Activated T-helper 9 cell treated with anti-CD3 and anti-CD28 coated beads, Interleukin-2, amount 50 U/mL, for 16 hours (primary cell): ENCODE results near the gene DGAT2.

Experiments used
- DNase-seq: peaks from one replicate; pipeline ENCODE4 v3.0.0-alpha.2; 2020; ENCODE audit warnings: low read depth

Gene DGAT2

DNA sequence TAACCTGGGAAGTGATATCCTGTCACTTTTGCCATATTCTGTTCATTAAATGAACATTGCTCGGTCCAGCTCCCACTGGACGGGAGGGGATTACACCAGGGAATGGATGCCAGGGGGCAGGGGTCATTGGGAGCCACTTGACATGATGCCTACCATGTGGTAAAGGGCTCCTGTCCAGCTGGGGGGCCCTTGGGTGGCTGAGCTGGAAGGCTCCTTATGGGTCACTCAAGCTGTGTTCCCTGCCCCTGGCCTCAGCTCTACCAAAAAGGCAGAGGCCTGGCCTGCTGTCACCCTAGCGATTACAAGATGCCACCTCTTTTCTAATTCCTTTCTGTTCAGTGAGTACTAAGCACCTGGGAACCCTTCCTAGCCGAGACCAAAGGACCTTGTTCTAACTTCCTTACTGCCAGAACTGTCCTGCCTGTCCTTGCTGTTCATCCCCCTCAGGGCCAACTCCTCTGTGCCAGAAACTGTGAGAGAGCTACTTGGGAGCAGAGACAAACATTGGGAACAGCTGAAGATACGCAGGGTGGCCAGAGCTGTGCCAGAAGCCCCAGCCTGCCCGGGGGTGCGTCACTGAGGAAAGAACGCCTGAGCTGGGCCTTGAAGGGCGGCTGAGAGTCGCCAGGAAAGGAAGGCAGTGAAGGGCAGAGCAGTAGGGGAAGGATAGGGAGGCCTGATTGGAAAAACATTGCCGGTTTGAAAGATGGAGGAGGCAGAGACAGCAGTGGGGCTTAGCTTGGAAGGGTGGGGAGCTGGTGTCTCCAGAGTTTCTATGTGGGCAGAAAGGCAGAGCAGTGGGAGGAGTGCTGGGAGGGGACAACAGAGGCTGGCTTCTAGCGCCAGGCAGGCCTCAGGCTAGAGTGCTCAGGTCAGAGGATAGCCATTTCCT is 33.7 kb downstream of the DGAT2 start:
- no peak for DNase-seq

DNA sequence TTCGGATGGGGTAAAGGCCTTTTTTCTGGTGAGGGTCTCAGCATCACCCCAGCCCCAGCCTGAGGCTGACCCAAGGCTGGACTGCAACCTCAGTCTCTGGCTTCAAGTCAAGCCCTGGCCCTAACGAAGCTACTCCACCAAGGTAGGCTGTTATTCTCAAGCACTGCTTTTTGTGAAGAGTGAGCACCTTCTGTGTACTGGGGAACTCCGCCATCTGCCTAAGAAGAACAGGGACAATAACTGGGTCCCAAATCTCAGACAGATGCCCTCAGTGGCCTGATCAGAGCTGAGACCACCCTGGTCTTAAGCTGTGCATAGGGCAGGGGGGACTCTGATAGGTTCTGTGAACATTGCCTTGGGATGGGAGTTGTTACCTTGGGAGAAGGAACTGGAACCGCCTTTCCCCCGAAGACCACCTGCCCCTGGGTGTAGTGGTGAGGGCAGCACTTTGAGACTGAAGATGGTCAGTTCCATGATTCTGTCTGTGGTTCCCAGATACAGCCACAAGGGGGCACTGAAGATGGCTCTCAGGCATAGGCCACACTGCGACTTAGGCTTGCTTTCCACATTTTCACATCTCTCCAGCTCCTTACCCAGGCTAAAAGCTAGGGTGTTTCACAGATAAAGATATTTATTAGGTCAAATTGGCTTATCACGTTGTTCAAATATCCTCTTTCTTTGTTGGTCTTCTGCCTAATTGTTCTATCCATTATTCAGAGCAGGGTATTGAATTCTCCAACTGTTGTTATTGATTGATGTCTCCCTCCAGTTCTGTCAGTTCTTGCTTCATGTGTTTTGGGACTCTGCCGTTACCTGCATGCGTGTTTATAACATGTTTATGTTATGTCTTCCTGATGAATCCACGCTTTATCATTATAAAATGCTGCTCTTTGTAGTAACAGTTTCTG is 34.6 kb downstream of the DGAT2 start:
- DNase-seq = peak; percentile 47

DNA sequence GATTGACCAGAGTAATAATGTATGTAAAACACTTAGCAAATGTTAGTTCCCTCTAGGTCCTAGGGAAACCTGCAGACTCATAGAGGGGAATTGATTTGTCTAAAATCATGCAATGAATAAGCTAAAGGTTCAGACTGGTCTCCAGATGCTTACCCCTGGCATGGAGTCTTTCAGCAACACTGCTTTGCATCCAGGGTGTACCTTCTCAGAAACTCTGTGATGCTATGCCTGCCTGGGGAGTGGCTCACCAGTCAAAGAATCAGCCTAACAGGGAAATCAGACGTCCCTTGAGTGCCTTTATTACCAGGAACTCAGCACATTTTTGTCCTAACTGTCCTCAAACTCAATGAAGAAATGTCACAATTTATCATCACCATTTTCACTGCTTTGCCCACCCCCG is 40.5 kb downstream of the DGAT2 start:
- DNase-seq = no peak

DNA sequence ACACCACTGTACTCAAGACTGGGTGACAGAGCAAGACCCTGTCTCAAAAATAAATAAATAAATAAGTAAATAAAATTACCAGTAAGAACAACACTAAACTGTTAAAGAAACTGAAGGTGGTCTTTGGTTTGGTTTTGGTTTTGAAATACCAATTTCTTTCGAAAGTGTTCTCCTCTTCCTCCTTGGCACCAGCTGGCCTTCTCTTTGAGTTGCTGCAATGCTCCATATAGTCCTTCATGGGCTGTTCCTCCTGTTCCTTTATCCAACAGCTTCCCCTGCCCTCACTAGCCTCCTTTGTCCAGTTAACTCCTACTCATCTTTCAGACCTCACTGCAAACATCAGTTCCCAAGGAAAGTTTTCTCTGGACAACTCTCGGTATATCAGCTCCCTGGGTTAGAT is 41.4 kb downstream of the DGAT2 start:
- DNase-seq = no peak

DNA sequence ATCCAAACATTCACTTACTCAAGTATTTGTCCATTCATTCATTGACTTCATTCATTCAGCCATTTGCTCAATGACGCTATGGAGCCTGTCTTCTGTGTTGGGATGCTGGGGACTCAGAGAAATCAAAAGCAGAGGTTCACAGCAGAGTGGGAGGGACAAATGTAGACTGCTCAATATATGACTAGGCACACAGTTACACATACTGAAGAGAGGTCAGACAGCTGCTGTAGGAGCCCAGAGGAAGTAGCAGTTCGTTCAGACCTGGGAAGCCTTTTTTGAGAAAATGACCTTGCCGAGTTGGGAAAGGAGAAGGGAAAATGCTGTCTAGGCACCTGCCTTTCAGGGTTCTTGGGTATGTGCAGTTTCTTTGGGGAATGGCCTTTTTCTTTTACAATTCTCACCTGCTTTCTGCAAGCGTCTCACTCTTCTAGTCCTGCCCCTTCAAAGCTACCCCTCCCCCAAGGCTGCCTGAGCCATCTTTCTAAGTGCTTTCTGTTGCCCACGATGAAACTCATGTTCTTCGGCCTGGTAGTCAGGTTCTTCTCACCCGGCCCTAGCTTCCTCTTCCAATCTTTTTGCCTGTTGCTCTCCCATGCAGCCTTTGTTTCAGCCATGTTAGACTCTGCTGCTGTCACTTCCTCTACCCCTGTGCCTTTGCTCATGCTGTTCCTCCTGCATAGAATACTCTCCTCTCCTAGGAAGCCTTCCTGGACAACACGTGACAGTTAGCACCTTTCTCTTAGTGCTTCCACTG is 42.2 kb downstream of the DGAT2 start:
- DNase-seq = no peak

DNA sequence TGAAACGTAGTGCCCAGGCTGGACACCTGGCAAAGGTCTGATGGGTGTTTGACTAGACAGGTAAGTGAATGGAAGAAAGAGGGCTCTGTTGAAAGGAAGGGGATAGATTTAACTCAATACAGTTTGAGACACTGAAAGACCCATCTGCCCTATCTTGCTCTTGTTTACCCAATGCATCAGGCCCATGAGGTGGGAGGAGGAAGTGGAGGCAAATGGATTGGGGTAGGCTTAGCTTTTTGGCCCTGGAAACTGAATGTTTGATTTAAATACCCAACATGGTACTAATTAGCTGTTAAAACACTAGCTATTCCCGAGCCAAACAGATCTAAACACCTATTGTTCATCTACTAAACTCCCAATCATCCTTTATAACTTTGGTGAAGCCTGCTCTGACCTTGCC is 42.9 kb downstream of the DGAT2 start:
- no peak for DNase-seq

DNA sequence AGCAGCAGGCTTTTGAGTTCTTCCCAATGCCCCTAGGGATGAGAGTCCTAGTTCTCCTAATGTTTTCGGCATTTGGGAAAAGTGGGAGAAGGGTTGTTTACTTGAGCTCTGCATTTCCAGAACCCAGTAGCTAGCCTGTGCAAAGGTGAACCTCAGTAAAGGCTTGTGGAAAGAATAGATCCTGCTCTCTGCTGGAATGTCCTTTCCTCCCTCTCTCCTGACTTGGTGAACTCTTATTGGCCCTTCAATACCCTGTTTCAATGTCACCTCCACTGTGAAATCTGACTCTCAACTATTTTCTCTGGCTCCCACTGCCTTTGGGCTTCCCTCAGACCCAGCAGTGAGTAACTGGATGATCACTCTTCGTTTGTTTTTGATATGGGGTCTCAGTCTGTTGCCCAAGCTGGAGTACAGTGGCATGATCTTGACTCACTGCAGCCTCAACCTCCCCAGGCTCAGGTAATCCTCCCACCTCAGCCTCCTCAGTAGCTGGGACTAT is 44.0 kb downstream of the DGAT2 start:
- no peak for DNase-seq

DNA sequence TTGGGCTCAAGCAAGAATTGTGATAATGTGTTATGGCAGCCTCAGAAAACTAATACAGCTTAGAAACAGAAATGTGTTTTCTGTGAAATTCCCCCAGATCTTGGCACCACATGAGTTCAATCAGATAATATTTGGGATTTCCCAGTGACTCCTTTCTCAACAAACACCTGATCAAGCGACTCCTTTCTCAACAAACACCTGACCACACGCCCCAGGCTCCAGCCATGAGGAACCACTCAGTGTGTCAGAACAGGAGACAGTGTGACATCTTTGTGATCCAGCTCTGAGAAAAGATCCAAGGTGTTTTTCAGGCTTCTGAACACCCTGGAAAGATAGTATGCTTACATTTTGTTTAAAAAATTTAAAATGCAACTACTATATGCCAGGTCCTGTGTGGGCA is 44.5 kb downstream of the DGAT2 start:
- no peak for DNase-seq

DNA sequence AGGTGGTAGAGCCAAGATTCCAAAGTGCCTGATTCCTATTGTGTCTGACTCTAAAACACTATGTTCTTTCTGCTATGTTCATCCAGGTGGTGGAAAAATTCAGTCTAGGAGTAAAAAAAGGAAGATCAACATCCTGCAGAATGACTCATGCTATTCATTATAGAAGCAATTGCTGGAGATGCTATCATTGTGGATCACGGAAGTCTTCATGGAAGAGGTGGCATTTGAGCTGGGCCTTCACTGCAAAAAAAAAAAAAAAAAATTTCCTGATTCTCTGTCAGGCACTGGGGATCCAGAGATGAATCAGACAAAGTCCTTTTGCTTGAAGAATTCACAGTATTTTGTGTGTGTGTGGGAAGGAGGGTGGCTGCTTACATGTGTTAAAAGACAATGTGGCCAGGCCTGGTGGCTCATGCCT is 45.1 kb downstream of the DGAT2 start:
- DNase-seq = no peak

DNA sequence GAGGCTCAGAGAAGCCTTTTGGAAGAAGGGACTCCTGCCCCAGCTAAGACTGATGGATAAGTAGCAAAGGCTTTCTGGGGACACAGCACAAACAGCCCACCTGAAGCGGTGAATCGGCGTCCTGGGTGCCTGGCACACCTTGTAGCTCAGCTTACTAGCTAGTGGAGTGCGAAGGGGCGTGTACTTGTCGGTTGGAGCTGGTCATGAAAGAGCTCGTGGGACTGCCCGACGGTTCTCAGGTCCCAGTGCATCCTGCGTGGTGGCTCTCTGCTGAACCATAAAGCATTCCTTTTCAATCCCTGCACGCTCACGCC is 45.7 kb downstream of the DGAT2 start:
- no peak for DNase-seq

DNA sequence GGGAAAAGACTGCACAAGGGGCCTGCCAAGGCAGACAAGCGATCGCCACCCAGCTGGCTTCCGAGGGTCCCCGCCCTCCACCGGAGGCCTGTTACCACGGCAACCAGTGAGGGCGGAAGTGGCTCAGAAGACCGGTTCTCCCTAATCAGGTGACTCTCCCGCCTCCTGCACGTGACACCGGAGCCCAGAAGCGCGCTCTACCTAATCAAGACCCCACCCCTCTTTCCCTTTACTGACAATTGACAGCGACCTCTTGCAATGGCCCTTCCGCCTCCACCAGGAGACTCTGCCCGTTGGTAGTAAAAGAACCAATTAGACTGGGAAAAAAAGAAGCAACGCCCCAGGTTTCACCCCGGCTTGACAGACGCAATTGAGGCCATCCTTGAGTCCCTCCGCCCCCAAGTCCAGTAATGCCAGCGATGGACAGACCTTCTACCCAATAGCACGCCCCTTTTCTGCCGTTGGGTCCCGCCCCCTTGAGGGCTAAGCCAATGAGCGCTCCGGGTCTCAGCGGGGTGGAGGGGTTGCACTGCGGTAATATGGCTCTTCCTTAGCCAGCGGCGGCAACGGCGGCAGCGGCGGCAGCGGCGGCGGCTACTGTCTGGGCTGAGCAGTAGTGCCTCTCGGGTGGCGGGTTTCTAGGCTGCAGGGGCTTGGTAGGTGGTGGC is 46.2 kb downstream of the DGAT2 start, which contains the start of gene UVRAG:
UVRAG (plus strand) TSS at position 534 of the 668 bp plus-strand sequence. CDS start 198 bp downstream, outside the sequence.
- peak; percentile 95 for DNase-seq

DNA sequence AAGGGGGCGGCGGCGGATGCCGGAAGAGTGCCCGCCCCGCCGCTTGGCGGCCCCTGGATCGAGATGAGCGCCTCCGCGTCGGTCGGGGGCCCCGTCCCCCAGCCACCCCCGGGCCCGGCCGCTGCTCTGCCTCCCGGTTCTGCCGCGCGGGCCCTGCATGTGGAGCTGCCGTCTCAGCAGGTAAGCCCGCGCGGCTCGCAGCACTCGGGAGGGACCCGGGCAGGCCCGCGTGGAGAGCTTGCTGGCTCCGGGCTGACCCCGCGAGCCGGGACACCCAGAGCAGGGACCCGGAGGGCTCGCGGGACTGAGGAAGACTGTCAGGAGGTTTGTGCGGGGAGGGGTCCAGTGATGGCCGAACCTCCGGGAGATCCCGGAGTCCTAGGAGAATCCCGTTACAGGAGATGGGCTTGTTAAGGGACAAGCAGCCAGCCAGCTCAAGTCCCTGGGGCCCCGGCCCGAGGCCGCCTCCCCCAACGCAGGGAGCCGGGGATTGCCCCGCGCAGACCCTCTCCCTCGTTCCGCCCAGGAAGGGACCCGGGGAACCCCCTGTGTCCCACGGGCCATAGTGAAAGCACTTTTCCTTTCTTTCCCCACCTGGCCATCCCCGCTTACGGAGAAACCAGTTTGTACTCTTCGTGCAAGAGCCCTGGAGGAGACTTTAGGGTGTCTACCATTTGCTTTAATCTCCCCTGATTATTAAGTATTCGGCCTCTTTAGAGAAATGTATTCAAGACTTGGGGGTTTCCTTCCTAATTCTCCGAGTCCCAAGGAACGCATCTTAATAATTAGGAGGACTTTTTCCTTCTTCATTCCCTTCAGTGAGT is 47.0 kb downstream of the DGAT2 start:
- DNase-seq = peak; percentile 32

DNA sequence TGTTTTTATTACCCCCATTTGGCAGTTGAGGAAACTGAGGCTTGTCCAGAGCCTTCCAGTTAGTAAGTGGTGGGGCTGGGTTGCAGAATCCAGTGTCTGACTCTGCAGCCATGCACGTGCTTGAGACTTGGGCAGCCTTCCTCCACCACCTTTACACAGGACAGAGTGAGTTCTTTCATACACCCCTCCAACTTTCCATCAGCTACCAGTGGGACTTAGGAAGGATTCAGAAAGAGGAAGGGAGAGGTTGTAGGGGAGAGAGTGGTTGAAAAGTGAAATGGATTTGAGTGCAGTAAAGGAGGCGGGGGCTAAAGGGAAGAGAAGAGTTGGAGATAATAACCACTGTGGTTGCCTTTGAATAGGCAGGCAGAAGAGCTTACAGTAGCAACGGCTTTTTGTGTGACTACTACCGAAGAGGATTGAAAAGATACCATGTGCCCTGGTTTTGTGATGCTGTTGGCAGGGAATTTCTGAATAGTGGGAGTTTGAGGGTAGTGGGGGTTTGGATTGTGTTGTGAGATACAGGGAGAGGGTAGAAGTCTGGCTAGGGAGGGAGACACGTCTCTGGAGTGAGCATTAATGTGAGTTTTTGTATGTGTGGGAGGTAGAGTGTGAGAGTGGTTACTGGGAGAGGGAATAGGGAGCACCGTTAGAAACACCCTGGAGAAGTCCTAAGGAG is 48.1 kb downstream of the DGAT2 start:
- DNase-seq = no peak

DNA sequence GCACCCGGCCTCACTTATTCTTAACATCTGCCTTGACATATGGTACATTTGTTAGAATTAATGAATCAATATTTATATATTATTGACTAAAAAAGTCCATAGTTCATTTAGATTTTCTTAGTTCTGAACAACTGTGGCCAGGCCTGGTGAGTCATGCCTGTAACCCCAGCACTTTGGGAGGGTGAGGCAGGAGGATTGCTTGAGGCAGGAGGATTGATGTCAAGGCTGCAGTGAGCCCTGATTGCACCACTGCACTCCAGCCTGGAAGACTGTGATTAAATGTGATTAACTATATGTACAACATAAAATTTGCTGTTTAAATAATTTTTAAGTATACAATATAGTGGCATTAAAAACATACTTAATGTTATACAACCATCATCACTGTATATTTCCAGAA is 52.1 kb downstream of the DGAT2 start:
- DNase-seq = no peak

DNA sequence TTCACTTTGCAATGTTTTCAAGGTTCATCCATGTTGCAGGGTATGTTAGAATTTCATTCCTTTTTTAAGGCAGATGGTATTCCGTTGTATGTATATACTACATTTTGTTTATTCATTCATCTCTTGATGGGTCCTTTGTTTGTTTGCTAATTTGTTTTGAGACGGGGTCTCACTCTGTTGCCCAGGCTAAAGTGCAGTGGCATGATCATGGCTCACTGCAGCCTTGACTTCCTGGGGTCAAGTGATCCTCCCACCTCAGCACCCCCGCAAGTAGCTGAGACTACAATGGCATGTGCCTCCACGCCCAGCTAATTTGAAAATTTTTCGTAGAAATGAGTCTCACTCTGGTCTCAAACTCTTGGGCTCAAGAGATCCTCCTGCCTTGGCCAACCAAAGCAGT is 52.6 kb downstream of the DGAT2 start:
- DNase-seq = no peak

DNA sequence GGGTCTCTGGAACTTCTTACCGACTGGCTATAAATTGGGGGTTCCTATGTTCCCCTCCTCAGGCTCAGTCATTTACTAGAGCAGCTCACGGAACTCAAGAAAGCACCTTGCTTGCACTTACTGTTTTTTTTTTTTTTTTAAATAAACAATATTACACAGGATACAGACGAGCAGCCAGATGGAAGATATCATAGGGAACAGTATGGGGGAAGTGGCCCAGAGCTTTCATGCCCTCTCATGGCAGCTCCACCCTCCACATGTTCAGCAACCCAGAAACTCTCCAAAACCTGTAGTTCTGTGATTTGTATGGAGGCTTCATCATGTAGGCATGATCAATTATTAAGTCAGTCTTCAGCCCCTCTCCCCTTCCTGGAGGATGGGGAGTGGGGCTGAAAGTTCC is 54.0 kb downstream of the DGAT2 start:
- no peak for DNase-seq

DNA sequence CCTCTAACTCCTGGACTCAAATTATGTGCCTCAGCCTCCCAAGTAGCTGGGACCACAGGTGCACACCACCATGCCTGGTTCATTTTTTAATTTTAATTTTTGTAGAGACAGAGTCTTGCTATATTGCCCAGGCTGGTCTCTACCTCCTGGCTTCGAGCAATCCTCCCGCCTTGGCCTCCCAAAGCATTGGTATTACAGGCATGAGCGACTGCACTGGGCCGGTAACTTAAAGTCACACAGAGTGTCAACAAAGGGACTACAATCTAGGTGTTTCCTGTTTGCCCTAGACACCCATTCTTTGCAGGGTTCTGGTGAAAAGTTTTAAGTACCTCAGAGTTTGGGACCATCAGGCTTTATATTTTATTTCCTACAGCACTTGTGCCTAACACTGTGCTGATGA is 54.8 kb downstream of the DGAT2 start:
- DNase-seq = no peak

DNA sequence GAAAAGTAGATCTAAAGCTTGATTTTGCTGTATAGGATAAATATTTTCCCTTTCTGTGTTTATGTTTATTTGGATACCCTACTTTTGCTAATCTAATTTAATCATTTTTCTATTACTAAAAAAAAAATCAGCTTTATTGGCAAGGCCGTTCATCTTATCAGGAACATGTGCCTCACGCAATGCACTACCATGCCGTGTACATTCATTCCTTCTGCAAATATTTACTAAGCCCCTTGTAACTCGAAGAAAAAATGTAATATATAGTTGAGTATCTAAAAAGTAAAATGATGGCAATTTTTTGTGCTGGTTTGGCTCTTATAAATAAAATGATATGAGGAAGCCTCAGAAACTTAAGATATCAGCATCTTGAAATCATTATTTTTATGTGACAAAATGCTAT is 55.4 kb downstream of the DGAT2 start:
- DNase-seq = no peak

DNA sequence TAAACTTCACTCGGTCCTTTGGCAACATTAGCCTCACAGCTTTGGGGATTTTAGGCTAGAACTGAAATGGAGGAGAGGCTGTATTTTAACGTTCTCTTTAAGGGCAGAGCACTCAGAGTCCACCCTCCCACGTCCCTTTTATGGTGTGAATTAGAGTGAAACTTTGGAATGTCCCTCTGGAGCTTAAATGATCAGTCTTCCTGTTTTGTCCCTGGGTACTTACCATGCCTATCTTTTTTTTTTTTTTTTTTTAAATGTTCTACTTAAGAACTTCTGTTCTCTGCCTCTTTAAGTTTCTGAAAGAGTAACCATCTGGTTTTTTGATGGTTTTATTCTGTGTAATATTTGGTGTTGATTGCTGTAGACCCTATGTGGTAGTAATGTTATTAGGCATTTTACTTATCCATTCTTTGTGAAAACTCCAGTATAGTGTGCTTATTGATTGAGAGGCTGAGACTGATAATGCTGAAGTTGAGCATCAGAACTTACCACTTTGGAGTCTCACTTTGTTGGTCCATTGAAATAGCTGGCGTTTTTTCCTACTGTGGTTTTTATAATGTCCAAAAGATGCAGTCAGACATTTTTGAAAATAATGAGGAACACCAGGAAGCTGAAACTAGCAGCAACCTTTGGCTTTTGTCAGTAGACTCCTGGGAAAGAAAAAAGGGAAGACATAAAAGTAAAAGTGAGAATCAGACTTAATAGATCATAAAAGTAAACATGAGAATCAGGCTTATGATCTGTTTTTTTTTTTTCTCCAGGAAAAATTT is 58.1 kb downstream of the DGAT2 start:
- DNase-seq = no peak
